WTC11 (cell line): Measurements from ENCODE around the gene MCOLN3. TPM values are rescaled to one million over a fixed set of nuclear protein-coding genes. Genes with fewer than 3 reads are reported as not detected.

Experiments
- ATAC-seq: fragments of 200-7000 bp; cut with Tn5 transposase; 2 replicates; pipeline ENCODE4 v1.10.0; 2021; ENCODE audit warnings: mild to moderate bottlenecking, moderate library complexity
- CTCF ChIA-PET: fragments of 300-600 bp; sonication (Branson Sonifier 250); formaldehyde crosslinking; loops from one replicate; lab custom pipeline; 2021; ENCODE audit warnings: antibody characterized with exemption; lab: Charles Lee
- POLR2A ChIA-PET: fragments of 350-600 bp; sonication (Branson Sonifier 250); formaldehyde crosslinking; loops from one replicate; lab custom pipeline; 2021; ENCODE audit warnings: antibody characterized with exemption; lab: Charles Lee
- DNase-seq: peaks from one replicate; pipeline ENCODE4 v3.0.0; 2021; ENCODE audit warnings: low spot score
- H3K27ac Mint-ChIP-seq: 2 replicates; pipeline ENCODE4 v1.8.0; 2021; ENCODE audit warnings: mixed read lengths
- H3K27me3 Mint-ChIP-seq: 2 replicates; pipeline ENCODE4 v1.8.0; 2021; ENCODE audit warnings: low read depth, mild to moderate bottlenecking, moderate library complexity, mixed read lengths
- H3K36me3 Mint-ChIP-seq: 2 replicates; pipeline ENCODE4 v1.8.0; 2021; ENCODE audit warnings: mixed read lengths
- H3K4me1 Mint-ChIP-seq: 2 replicates; pipeline ENCODE4 v1.8.0; 2022; ENCODE audit warnings: mixed read lengths
- H3K4me3 Mint-ChIP-seq: 2 replicates; pipeline ENCODE4 v1.8.0; 2021; ENCODE audit warnings: mild to moderate bottlenecking, moderate library complexity, mixed read lengths
- H3K9me3 Mint-ChIP-seq: 2 replicates; pipeline ENCODE4 v1.8.0; 2021; ENCODE audit warnings: mixed read lengths
- CBFB ChIP-seq: sonication (generic); formaldehyde crosslinking; IDR thresholded peaks from 2 replicates; pipeline ENCODE4 v1.8.1; 2022; ENCODE audit warnings: mild to moderate bottlenecking, low read depth, missing genetic modification reagents
- CREB1 ChIP-seq: sonication (generic); formaldehyde crosslinking; IDR thresholded peaks from 2 replicates; pipeline ENCODE4 v1.8.0; 2023; ENCODE audit warnings: mild to moderate bottlenecking, missing genetic modification reagents
- EMX1 ChIP-seq: fragments of 250-450 bp; sonication (Bioruptor Pico); IDR thresholded peaks from 2 replicates; pipeline ENCODE4 v1.8.0; 2021; ENCODE audit warnings: mild to moderate bottlenecking
- ESRRA ChIP-seq: sonication (generic); formaldehyde crosslinking; IDR thresholded peaks from 2 replicates; pipeline ENCODE4 v1.8.1; 2022; ENCODE audit warnings: mild to moderate bottlenecking, missing genetic modification reagents, borderline replicate concordance
- ETV6 ChIP-seq: sonication (generic); formaldehyde crosslinking; IDR thresholded peaks from 2 replicates; pipeline ENCODE4 v1.8.1; 2022; ENCODE audit warnings: mild to moderate bottlenecking, missing genetic modification reagents
- KAT7 ChIP-seq: sonication (generic); formaldehyde crosslinking; IDR thresholded peaks from 2 replicates; pipeline ENCODE4 v1.8.1; 2023; ENCODE audit warnings: missing genetic modification reagents, mild to moderate bottlenecking, borderline replicate concordance
- MYBL2 ChIP-seq: sonication (generic); formaldehyde crosslinking; IDR thresholded peaks from 2 replicates; pipeline ENCODE4 v1.8.1; 2023; ENCODE audit warnings: mild to moderate bottlenecking, moderate library complexity, missing genetic modification reagents
- OVOL2 ChIP-seq: fragments of 250-450 bp; sonication (Bioruptor Pico); IDR thresholded peaks from 2 replicates; pipeline ENCODE4 v1.9.0; 2021; ENCODE audit warnings: mild to moderate bottlenecking, borderline replicate concordance
- RELA ChIP-seq: sonication (generic); formaldehyde crosslinking; IDR thresholded peaks from 2 replicates; pipeline ENCODE4 v1.8.1; 2022; ENCODE audit warnings: missing genetic modification reagents, mild to moderate bottlenecking, borderline replicate concordance
- SMAD3 ChIP-seq: sonication (generic); formaldehyde crosslinking; IDR thresholded peaks from 2 replicates; pipeline ENCODE4 v1.8.0; 2022; ENCODE audit warnings: missing genetic modification reagents, mild to moderate bottlenecking, borderline replicate concordance
- ZNF232 ChIP-seq: sonication (generic); formaldehyde crosslinking; IDR thresholded peaks from 2 replicates; pipeline ENCODE4 v1.8.0; 2022; ENCODE audit warnings: mild to moderate bottlenecking, missing genetic modification reagents
- ZNF317 ChIP-seq: sonication (generic); formaldehyde crosslinking; IDR thresholded peaks from 2 replicates; pipeline ENCODE4 v1.8.1; 2023; ENCODE audit warnings: low read depth, mild to moderate bottlenecking, moderate library complexity, missing genetic modification reagents, borderline replicate concordance
- ZNF423 ChIP-seq: fragments of 250-450 bp; sonication (Bioruptor Pico); IDR thresholded peaks from 2 replicates; pipeline ENCODE4 v2.1.2; 2022; ENCODE audit warnings: mild to moderate bottlenecking, moderate library complexity
- total RNA-seq: library from RNA; stranded (reverse); gene quantifications from 3 replicates; pipeline ENCODE4 v1.2.3, GENCODE V29; 2021
- TF ChIP-seq, protein P1 (sequence below): sonication (generic); formaldehyde crosslinking; IDR thresholded peaks from 2 replicates; pipeline ENCODE4 v1.8.0; 2022; ENCODE audit warnings: missing genetic modification reagents
- TF ChIP-seq, protein P2 (sequence below): sonication (generic); formaldehyde crosslinking; conservative IDR thresholded peaks from 2 replicates; pipeline ENCODE4 v1.8.1; 2023; ENCODE audit warnings: mild to moderate bottlenecking, low read depth, missing genetic modification reagents, moderate library complexity
- TF ChIP-seq, protein P3 (sequence below): sonication (generic); formaldehyde crosslinking; IDR thresholded peaks from 2 replicates; pipeline ENCODE4 v1.8.1; 2023; ENCODE audit warnings: mild to moderate bottlenecking, missing genetic modification reagents, moderate library complexity
- TF ChIP-seq, protein P4 (sequence below): sonication (generic); formaldehyde crosslinking; IDR thresholded peaks from 2 replicates; pipeline ENCODE4 v1.8.1; 2022; ENCODE audit warnings: mild to moderate bottlenecking, moderate library complexity, missing genetic modification reagents
- TF ChIP-seq, protein P5 (sequence below): sonication (generic); formaldehyde crosslinking; IDR thresholded peaks from 2 replicates; pipeline ENCODE4 v1.8.0; 2023; ENCODE audit warnings: missing genetic modification reagents
- TF ChIP-seq, protein P6 (sequence below): fragments of 250-450 bp; sonication (Bioruptor Pico); IDR thresholded peaks from 2 replicates; pipeline ENCODE4 v1.9.0; 2021; ENCODE audit warnings: mild to moderate bottlenecking
- TF ChIP-seq, protein P7 (sequence below): sonication (generic); formaldehyde crosslinking; IDR thresholded peaks from 2 replicates; pipeline ENCODE4 v1.8.1; 2023; ENCODE audit warnings: mild to moderate bottlenecking, missing genetic modification reagents, moderate library complexity
- TF ChIP-seq, protein P8 (sequence below): sonication (generic); formaldehyde crosslinking; IDR thresholded peaks from 2 replicates; pipeline ENCODE4 v1.8.1; 2023; ENCODE audit warnings: mild to moderate bottlenecking, missing genetic modification reagents

Gene MCOLN3
- total RNA-seq, 1 experiment from 2014 or later: 6.4 TPM

DNA sequence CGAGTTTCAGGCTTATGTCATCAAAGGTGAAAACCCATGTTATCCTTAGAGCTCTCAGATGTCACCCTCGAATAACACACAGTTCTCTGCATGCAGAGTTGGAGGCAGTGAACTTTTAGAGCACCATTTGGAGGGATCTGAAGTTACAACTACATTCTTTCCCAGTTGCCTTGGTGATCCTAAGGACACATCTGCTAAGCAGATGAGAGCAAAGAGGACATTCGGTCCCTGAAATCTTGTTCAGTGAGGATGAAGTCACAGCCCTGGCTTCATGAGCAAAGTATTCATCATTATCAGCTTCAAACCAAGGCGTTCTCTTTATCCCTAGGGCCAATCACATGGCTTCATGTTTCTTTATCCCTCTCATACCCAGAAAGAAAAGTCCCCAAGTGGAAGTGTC lies 28.3 kb downstream of the MCOLN3 start (continued):
- TF ChIP-seq KAT7 (CRISPR knock-in tag) (no peak), ZNF232 (CRISPR knock-in tag) (no peak), ZNF423 (CRISPR knock-in tag) (no peak), SMAD3 (CRISPR knock-in tag) (no peak)
- TF ChIP-seq, protein P1, sequence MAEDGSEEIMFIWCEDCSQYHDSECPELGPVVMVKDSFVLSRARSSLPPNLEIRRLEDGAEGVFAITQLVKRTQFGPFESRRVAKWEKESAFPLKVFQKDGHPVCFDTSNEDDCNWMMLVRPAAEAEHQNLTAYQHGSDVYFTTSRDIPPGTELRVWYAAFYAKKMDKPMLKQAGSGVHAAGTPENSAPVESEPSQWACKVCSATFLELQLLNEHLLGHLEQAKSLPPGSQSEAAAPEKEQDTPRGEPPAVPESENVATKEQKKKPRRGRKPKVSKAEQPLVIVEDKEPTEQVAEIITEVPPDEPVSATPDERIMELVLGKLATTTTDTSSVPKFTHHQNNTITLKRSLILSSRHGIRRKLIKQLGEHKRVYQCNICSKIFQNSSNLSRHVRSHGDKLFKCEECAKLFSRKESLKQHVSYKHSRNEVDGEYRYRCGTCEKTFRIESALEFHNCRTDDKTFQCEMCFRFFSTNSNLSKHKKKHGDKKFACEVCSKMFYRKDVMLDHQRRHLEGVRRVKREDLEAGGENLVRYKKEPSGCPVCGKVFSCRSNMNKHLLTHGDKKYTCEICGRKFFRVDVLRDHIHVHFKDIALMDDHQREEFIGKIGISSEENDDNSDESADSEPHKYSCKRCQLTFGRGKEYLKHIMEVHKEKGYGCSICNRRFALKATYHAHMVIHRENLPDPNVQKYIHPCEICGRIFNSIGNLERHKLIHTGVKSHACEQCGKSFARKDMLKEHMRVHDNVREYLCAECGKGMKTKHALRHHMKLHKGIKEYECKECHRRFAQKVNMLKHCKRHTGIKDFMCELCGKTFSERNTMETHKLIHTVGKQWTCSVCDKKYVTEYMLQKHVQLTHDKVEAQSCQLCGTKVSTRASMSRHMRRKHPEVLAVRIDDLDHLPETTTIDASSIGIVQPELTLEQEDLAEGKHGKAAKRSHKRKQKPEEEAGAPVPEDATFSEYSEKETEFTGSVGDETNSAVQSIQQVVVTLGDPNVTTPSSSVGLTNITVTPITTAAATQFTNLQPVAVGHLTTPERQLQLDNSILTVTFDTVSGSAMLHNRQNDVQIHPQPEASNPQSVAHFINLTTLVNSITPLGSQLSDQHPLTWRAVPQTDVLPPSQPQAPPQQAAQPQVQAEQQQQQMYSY (CRISPR knock-in tag): no peak
- TF ChIP-seq, protein P2, sequence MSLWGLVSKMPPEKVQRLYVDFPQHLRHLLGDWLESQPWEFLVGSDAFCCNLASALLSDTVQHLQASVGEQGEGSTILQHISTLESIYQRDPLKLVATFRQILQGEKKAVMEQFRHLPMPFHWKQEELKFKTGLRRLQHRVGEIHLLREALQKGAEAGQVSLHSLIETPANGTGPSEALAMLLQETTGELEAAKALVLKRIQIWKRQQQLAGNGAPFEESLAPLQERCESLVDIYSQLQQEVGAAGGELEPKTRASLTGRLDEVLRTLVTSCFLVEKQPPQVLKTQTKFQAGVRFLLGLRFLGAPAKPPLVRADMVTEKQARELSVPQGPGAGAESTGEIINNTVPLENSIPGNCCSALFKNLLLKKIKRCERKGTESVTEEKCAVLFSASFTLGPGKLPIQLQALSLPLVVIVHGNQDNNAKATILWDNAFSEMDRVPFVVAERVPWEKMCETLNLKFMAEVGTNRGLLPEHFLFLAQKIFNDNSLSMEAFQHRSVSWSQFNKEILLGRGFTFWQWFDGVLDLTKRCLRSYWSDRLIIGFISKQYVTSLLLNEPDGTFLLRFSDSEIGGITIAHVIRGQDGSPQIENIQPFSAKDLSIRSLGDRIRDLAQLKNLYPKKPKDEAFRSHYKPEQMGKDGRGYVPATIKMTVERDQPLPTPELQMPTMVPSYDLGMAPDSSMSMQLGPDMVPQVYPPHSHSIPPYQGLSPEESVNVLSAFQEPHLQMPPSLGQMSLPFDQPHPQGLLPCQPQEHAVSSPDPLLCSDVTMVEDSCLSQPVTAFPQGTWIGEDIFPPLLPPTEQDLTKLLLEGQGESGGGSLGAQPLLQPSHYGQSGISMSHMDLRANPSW (CRISPR knock-in tag): no peak
- TF ChIP-seq, protein P3, sequence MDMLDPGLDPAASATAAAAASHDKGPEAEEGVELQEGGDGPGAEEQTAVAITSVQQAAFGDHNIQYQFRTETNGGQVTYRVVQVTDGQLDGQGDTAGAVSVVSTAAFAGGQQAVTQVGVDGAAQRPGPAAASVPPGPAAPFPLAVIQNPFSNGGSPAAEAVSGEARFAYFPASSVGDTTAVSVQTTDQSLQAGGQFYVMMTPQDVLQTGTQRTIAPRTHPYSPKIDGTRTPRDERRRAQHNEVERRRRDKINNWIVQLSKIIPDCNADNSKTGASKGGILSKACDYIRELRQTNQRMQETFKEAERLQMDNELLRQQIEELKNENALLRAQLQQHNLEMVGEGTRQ (CRISPR knock-in tag): no peak

DNA sequence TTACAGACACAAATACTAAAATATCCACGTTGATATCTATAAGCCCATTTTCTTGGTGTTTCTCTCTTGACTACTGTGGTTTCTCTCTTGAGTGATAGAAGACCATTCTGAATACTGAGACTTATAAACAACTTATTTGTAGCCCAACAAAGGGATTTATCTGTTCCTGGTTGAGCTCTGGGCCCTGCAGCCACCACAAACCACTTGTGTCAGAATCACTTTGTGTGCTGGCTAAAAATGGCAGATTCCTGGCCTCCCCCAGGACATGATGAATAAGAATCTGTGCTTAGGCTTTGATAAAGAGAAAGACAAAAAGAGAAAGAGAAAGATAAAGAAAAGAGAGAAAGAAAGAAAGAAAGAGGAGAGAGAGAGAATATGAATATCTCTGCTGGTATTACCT lies 32.5 kb downstream of the MCOLN3 start:
- Mint-ChIP-seq H3K4me1 (no peaks in the 10 kb centered on the region), H3K27me3 (no peaks in the 10 kb centered on the region), H3K27ac (no peak overlapping the region), H3K9me3 (peaks cover 19% of the 10 kb centered on the region), H3K36me3 (0 out of 2 replicates have a peak, but pooled peaks cover 10% of the 10 kb centered on the region), H3K4me3 (no peak overlapping the region)
- POLR2A ChIA-PET: no interaction called here
- ATAC-seq (no peak), DNase-seq (no peak)
- CTCF ChIA-PET: no interaction called here
- TF ChIP-seq CBFB (CRISPR knock-in tag): no peak
- TF ChIP-seq MYBL2: no peak
- no peak for TF ChIP-seq ESRRA (CRISPR knock-in tag)
- TF ChIP-seq, protein P4, sequence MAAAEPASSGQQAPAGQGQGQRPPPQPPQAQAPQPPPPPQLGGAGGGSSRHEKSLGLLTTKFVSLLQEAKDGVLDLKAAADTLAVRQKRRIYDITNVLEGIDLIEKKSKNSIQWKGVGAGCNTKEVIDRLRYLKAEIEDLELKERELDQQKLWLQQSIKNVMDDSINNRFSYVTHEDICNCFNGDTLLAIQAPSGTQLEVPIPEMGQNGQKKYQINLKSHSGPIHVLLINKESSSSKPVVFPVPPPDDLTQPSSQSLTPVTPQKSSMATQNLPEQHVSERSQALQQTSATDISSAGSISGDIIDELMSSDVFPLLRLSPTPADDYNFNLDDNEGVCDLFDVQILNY (CRISPR knock-in tag): no peak
- TF ChIP-seq, protein P5, sequence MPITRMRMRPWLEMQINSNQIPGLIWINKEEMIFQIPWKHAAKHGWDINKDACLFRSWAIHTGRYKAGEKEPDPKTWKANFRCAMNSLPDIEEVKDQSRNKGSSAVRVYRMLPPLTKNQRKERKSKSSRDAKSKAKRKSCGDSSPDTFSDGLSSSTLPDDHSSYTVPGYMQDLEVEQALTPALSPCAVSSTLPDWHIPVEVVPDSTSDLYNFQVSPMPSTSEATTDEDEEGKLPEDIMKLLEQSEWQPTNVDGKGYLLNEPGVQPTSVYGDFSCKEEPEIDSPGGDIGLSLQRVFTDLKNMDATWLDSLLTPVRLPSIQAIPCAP: no peak
- TF ChIP-seq, protein P6, sequence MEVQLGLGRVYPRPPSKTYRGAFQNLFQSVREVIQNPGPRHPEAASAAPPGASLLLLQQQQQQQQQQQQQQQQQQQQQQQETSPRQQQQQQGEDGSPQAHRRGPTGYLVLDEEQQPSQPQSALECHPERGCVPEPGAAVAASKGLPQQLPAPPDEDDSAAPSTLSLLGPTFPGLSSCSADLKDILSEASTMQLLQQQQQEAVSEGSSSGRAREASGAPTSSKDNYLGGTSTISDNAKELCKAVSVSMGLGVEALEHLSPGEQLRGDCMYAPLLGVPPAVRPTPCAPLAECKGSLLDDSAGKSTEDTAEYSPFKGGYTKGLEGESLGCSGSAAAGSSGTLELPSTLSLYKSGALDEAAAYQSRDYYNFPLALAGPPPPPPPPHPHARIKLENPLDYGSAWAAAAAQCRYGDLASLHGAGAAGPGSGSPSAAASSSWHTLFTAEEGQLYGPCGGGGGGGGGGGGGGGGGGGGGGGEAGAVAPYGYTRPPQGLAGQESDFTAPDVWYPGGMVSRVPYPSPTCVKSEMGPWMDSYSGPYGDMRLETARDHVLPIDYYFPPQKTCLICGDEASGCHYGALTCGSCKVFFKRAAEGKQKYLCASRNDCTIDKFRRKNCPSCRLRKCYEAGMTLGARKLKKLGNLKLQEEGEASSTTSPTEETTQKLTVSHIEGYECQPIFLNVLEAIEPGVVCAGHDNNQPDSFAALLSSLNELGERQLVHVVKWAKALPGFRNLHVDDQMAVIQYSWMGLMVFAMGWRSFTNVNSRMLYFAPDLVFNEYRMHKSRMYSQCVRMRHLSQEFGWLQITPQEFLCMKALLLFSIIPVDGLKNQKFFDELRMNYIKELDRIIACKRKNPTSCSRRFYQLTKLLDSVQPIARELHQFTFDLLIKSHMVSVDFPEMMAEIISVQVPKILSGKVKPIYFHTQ (CRISPR knock-in tag): no peak
- TF ChIP-seq, protein P7, sequence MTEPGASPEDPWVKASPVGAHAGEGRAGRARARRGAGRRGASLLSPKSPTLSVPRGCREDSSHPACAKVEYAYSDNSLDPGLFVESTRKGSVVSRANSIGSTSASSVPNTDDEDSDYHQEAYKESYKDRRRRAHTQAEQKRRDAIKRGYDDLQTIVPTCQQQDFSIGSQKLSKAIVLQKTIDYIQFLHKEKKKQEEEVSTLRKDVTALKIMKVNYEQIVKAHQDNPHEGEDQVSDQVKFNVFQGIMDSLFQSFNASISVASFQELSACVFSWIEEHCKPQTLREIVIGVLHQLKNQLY (CRISPR knock-in tag): no peak
- TF ChIP-seq, protein P8, sequence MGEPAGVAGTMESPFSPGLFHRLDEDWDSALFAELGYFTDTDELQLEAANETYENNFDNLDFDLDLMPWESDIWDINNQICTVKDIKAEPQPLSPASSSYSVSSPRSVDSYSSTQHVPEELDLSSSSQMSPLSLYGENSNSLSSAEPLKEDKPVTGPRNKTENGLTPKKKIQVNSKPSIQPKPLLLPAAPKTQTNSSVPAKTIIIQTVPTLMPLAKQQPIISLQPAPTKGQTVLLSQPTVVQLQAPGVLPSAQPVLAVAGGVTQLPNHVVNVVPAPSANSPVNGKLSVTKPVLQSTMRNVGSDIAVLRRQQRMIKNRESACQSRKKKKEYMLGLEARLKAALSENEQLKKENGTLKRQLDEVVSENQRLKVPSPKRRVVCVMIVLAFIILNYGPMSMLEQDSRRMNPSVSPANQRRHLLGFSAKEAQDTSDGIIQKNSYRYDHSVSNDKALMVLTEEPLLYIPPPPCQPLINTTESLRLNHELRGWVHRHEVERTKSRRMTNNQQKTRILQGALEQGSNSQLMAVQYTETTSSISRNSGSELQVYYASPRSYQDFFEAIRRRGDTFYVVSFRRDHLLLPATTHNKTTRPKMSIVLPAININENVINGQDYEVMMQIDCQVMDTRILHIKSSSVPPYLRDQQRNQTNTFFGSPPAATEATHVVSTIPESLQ (CRISPR knock-in tag): no peak
- no peak for TF ChIP-seq ZNF317 (CRISPR knock-in tag)
- TF ChIP-seq EMX1 (CRISPR knock-in tag): no peak
- no peak for TF ChIP-seq ETV6 (CRISPR knock-in tag)
- TF ChIP-seq OVOL2 (CRISPR knock-in tag): no peak
- no peak for TF ChIP-seq RELA (CRISPR knock-in tag)
- TF ChIP-seq CREB1 (CRISPR knock-in tag): no peak
